ENCODE results near the gene DOK7. TPM values are rescaled to one million over a fixed set of nuclear protein-coding genes. Genes with fewer than 3 reads are reported as not detected.

DOK7 gene
- total and polyA plus RNA-seq, 3 donors from 2014 or later: 9.3 to 29.5 (median 22.9) TPM

GRCh38 chr4:3519468-3520264, 56.6 kb downstream of the DOK7 start:
- 95% methylated on average over 19 to 23 of the region's 23 CpGs for WGBS, 2 donors
- Histone ChIP-seq H3K27me3 (no peaks in the 10 kb centered on the region), H3K36me3 (ENCODE audit: low read depth, missing control alignments) (no peaks in the 10 kb centered on the region), H3K9me3 (no peaks in the 10 kb centered on the region), H3K4me1 (no peaks in the 10 kb centered on the region), H3K27ac (no peak overlapping the region), H3K4me3 (no peak overlapping the region)
- no peak for DNase-seq
- intact Hi-C loops (cut with DNase I; ENCODE audit: low total_unique reads): no loop called here
- no peak for TF ChIP-seq CTCF (IDR thresholded peaks at IDR 0.05)
- TF ChIP-seq POLR2A (IDR thresholded peaks at IDR 0.05): no peak

- Histone ChIP-seq H3K9me3 (no peaks in the 10 kb centered on the region), H3K4me3 (no peak overlapping the region), H3K27me3 (no peaks in the 10 kb centered on the region), H3K4me1 (no peaks in the 10 kb centered on the region), H3K36me3 (ENCODE audit: low read depth, missing control alignments) (no peaks in the 10 kb centered on the region), H3K27ac (no peak overlapping the region)
- TF ChIP-seq CTCF (IDR thresholded peaks at IDR 0.05) (no peak), POLR2A (IDR thresholded peaks at IDR 0.05) (no peak)
- intact Hi-C loops (cut with DNase I; ENCODE audit: low total_unique reads): no loop called here
- DNase-seq: no peak
- 93% methylated on average over 11 of the region's 11 CpGs for WGBS, 2 donors
Measured at GRCh38 chr4:3520276-3520675, 57.2 kb downstream of the DOK7 start.

- no peaks in the 10 kb centered on the region for H3K36me3 ChIP-seq (ENCODE audit: low read depth, missing control alignments)
Measured at GRCh38 chr4:3520796-3521600, 57.9 kb downstream of the DOK7 start.

GRCh38 chr4:3521621-3522325, 58.7 kb downstream of the DOK7 start:
- Histone ChIP-seq H3K4me3 (no peak overlapping the region), H3K27me3 (no peaks in the 10 kb centered on the region), H3K9me3 (no peaks in the 10 kb centered on the region), H3K36me3 (ENCODE audit: low read depth, missing control alignments) (no peaks in the 10 kb centered on the region), H3K4me1 (no peaks in the 10 kb centered on the region), H3K27ac (no peak overlapping the region)
- 89 to 90% methylated on average over 16 of the region's 16 CpGs for WGBS, 2 donors
- TF ChIP-seq POLR2A (IDR thresholded peaks at IDR 0.05) (no peak), CTCF (IDR thresholded peaks at IDR 0.05) (no peak)
- no peak for DNase-seq
- intact Hi-C loops (cut with DNase I; ENCODE audit: low total_unique reads): no loop called here

More at GRCh38 chr4:3520796-3521600, 57.9 kb downstream of the DOK7 start:
- no peak for DNase-seq
- Histone ChIP-seq H3K4me1 (no peaks in the 10 kb centered on the region), H3K27ac (no peak overlapping the region), H3K9me3 (no peaks in the 10 kb centered on the region), H3K4me3 (no peak overlapping the region), H3K27me3 (no peaks in the 10 kb centered on the region)
- TF ChIP-seq CTCF (IDR thresholded peaks at IDR 0.05) (no peak), POLR2A (IDR thresholded peaks at IDR 0.05) (no peak)
- intact Hi-C loops (cut with DNase I; ENCODE audit: low total_unique reads): no loop called here
- WGBS, 2 donors: 85 to 87% methylated on average over 16 to 31 of the region's 31 CpGs

Measured in testis (tissue), 3 donors.